NB4 (cell line): ENCODE results near the gene NEBL.

Experiments
- CTCF ChIP-seq: IDR thresholded peaks from one replicate; pipeline ENCODE4 v1.5.1; 2012; ENCODE audit warnings: low read depth, low read length
- MAX ChIP-seq: IDR thresholded peaks from 2 replicates; pipeline ENCODE4 v1.6.1; 2011; ENCODE audit warnings: low read depth, low read length
- MYC ChIP-seq: IDR thresholded peaks from 2 replicates; pipeline ENCODE4 v1.6.1; 2011; ENCODE audit warnings: low read depth, low read length
- POLR2A ChIP-seq: IDR thresholded peaks from 2 replicates; pipeline ENCODE4 v1.6.1; 2011; ENCODE audit warnings: mild to moderate bottlenecking; ENCODE audit not compliant: insufficient read length; ENCODE audit errors: extremely low read depth

- TF ChIP-seq POLR2A, result no peak
- TF ChIP-seq CTCF, result no peak
- no peak for TF ChIP-seq MYC
- no peak for TF ChIP-seq MAX
Observed at GRCh38 chr10:20936396-20936795, 39.3 kb upstream of the NEBL start.
